ENCODE data around the gene KANTR.

- TF ChIP-seq CTCF (IDR thresholded peaks at IDR 0.05) = no peak
- TF ChIP-seq POLR2A (IDR thresholded peaks at IDR 0.05) = no peak
- TF ChIP-seq POLR2AphosphoS5 (IDR thresholded peaks at IDR 0.05) = no peak
Measured at GRCh38 chrX:53047228-53047627, 46.7 kb upstream of the KANTR start.
